ENCODE results near the gene TNP2. TPM values are rescaled to one million over a fixed set of nuclear protein-coding genes. Genes with fewer than 3 reads are reported as not detected.
A peak's percentile ranks its signal among the peaks of the same experiment; 100 is the strongest.

TNP2 gene
- total and polyA plus RNA-seq, 2 of the 4 experiments (the other 2 are of a cell fraction), result not detected

- peak overlapping the region; percentile 87 for H3K4me3 ChIP-seq (ENCODE audit: insufficient read depth, low read depth, low read length)
- CTCF ChIA-PET, result interaction anchor here (1.3 kb wide), 1 partner anchor 105 kb away, joined by 3 read pairs; no protein-coding TSS in a partner anchor
- dilution Hi-C loops (cut with HindIII; ENCODE audit: low sequenced_read_pairs, unreplicated experiment), result no loop called here
These were observed 15.8 kb downstream of the TNP2 start for GRCh38 chr16:11253009-11253994.

More at GRCh38 chr16:11253009-11253994, 15.8 kb downstream of the TNP2 start:
- Histone ChIP-seq H4K8ac (ENCODE audit: low read depth in 2 of 2, low read length in 2 of 2) (peak overlapping the region; percentile 53), H4K5ac (ENCODE audit: low read depth, low read length) (peak overlapping the region; percentile 21; the same call in 1 of the 2 replicates), H3K9me3 (ENCODE audit: control insufficient read depth, insufficient read depth, low read length) (no peaks in the 10 kb centered on the region), H3K4me1 (ENCODE audit: control insufficient read depth, insufficient read depth, low read length) (peaks cover 17% of the 10 kb centered on the region), H4K91ac (ENCODE audit: insufficient read depth, low read depth, low read length) (peak overlapping the region; percentile 67), H3K4me2 (ENCODE audit: low read depth, low read length) (peak overlapping the region; percentile 82), H3K79me1 (ENCODE audit: low read depth in 1 of 2, low read length in 2 of 2) (peaks cover 14 to 40% of the 10 kb centered on the region in 2 experiments; a peak in 3 of 4 replicates), H3K23ac (ENCODE audit: low read depth, low read length) (peak overlapping the region; percentile 68), H3K14ac (replicated peaks; ENCODE audit: low read depth, low read length) (peak overlapping the region; percentile 84), H2BK120ac (ENCODE audit: low read depth, low read length) (peak overlapping the region; percentile 60), H3K27me3 (ENCODE audit: control insufficient read depth, insufficient read depth, low read length) (no peaks in the 10 kb centered on the region), H3K36me3 (ENCODE audit: control insufficient read depth, insufficient read depth, low read length) (peaks cover 31% of the 10 kb centered on the region), H3K4ac (ENCODE audit: low read depth, low read length) (peak overlapping the region; percentile 71), H3K18ac (ENCODE audit: low read depth, low read length) (peak overlapping the region; percentile 42), H3K27ac (ENCODE audit: insufficient read depth, low read length) (peak overlapping the region; percentile 81), H2AK9ac (replicated peaks; ENCODE audit: low read depth, low read length, poor library complexity) (peak overlapping the region; percentile 75), H2BK15ac (ENCODE audit: low read depth, low read length) (peak overlapping the region; percentile 51; the same call in 2 of the 3 replicates), H2AFZ (replicated peaks; ENCODE audit: low read length, poor library complexity) (peak overlapping the region; percentile 57), H2BK5ac (ENCODE audit: low read depth, low read length, poor library complexity, severe bottlenecking) (peak overlapping the region; percentile 47), H3K9me1 (ENCODE audit: insufficient read depth, low read length) (peaks cover 9% of the 10 kb centered on the region; the same call in 1 of the 2 replicates), H3K9ac (ENCODE audit: low read depth, low read length) (peak overlapping the region; percentile 91), H3K56ac (ENCODE audit: extremely low read depth, insufficient read depth, low read length) (no peak overlapping the region), H4K20me1 (ENCODE audit: insufficient read depth, low read length) (peaks cover 52% of the 10 kb centered on the region), H2BK20ac (ENCODE audit: low read depth, low read length) (peak overlapping the region; percentile 21; the same call in 1 of the 2 replicates), H2AK5ac (ENCODE audit: low read depth, low read length) (peak overlapping the region; percentile 84)
- peak; percentile 84 for DNase-seq
- no CpG with 5 or more reads among the region's 5 CpGs for WGBS, 2 experiments (ENCODE audit: extremely low coverage in 2 of 2, insufficient read length in 1 of 2)
- POLR2A ChIA-PET (ENCODE audit: unreplicated experiment), result interaction anchor here (0.5 to 1.4 kb wide), 5 partner anchors 20 to 283 kb away, joined by 3 to 4 read pairs (median 3); partner anchors contain the start of gene PRM3
- 0 out of 2 replicates have a peak, but pooled peaks have one; percentile 10 for TF ChIP-seq USF2 (IDR thresholded peaks at IDR 0.05; ENCODE audit: low read depth, low read length)
- peak; percentile 87 for TF ChIP-seq MXI1 (IDR thresholded peaks at IDR 0.05; ENCODE audit: borderline replicate concordance, low read depth, low read length)
- peak; percentile 1 for TF ChIP-seq POLR2A (IDR thresholded peaks at IDR 0.05; ENCODE audit: low read depth, low read length)
- TF ChIP-seq RFX5 (IDR thresholded peaks at IDR 0.05; ENCODE audit: low read depth, low read length), result no peak
- TF ChIP-seq BHLHE40 (IDR thresholded peaks at IDR 0.05; ENCODE audit: low read depth, low read length), result no peak
- no peak for ATAC-seq (ENCODE audit: low read depth)
- no TSS peak for BruUV-seq (replicated peaks)
- intact Hi-C loops (cut with micrococcal nuclease) (loop anchor here (5.0 to 10.0 kb wide), 3 partner anchors 119 to 221 kb away; no protein-coding TSS in a partner anchor), in situ Hi-C loops (cut with MboI; ENCODE audit: low sequenced_read_pairs) (loop anchor here (5.0 kb wide), 2 partner anchors 151 to 286 kb away; no protein-coding TSS in a partner anchor)
